ENCODE measurements around the gene WWOX.

WWOX gene

GRCh38 chr16:78900044-78900811, 800.8 kb downstream of the WWOX start:
- no peak overlapping the region for H3K27ac ChIP-seq
- no peaks in the 10 kb centered on the region for H3K27me3 ChIP-seq
- H3K9me3 ChIP-seq, result no peaks in the 10 kb centered on the region
- H3K36me3 ChIP-seq, result no peaks in the 10 kb centered on the region
- TF ChIP-seq, protein P1, sequence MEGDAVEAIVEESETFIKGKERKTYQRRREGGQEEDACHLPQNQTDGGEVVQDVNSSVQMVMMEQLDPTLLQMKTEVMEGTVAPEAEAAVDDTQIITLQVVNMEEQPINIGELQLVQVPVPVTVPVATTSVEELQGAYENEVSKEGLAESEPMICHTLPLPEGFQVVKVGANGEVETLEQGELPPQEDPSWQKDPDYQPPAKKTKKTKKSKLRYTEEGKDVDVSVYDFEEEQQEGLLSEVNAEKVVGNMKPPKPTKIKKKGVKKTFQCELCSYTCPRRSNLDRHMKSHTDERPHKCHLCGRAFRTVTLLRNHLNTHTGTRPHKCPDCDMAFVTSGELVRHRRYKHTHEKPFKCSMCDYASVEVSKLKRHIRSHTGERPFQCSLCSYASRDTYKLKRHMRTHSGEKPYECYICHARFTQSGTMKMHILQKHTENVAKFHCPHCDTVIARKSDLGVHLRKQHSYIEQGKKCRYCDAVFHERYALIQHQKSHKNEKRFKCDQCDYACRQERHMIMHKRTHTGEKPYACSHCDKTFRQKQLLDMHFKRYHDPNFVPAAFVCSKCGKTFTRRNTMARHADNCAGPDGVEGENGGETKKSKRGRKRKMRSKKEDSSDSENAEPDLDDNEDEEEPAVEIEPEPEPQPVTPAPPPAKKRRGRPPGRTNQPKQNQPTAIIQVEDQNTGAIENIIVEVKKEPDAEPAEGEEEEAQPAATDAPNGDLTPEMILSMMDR (IDR thresholded peaks at IDR 0.05), result no peak
- H3K4me3 ChIP-seq (ENCODE audit: low read depth in 1 of 2, low read length in 1 of 2), result no peak overlapping the region
- no peaks in the 10 kb centered on the region for H3K4me1 ChIP-seq (ENCODE audit: control insufficient read depth in 1 of 2, insufficient read depth in 1 of 2, low read depth in 1 of 2, low read length in 1 of 2)

GRCh38 chr16:78900966-78901365, 801.5 kb downstream of the WWOX start:
- Histone ChIP-seq H3K4me1 (ENCODE audit: control insufficient read depth in 1 of 2, insufficient read depth in 1 of 2, low read depth in 1 of 2, low read length in 1 of 2) (no peaks in the 10 kb centered on the region), H3K4me3 (ENCODE audit: low read depth in 1 of 2, low read length in 1 of 2) (no peak overlapping the region), H3K27me3 (no peaks in the 10 kb centered on the region), H3K27ac (no peak overlapping the region), H3K9me3 (no peaks in the 10 kb centered on the region), H3K36me3 (no peaks in the 10 kb centered on the region)
- TF ChIP-seq, protein P1 (IDR thresholded peaks at IDR 0.05), result no peak

GRCh38 chr16:78902321-78902720, 802.9 kb downstream of the WWOX start:
- no peaks in the 10 kb centered on the region for H3K9me3 ChIP-seq
- no peaks in the 10 kb centered on the region for H3K4me1 ChIP-seq (ENCODE audit: control insufficient read depth in 1 of 2, insufficient read depth in 1 of 2, low read depth in 1 of 2, low read length in 1 of 2)
- H3K27me3 ChIP-seq, result no peaks in the 10 kb centered on the region
- H3K27ac ChIP-seq, result no peak overlapping the region
- no peaks in the 10 kb centered on the region for H3K36me3 ChIP-seq
- no peak overlapping the region for H3K4me3 ChIP-seq (ENCODE audit: low read depth in 1 of 2, low read length in 1 of 2)
- TF ChIP-seq, protein P1 (IDR thresholded peaks at IDR 0.05), result no peak

DNA sequence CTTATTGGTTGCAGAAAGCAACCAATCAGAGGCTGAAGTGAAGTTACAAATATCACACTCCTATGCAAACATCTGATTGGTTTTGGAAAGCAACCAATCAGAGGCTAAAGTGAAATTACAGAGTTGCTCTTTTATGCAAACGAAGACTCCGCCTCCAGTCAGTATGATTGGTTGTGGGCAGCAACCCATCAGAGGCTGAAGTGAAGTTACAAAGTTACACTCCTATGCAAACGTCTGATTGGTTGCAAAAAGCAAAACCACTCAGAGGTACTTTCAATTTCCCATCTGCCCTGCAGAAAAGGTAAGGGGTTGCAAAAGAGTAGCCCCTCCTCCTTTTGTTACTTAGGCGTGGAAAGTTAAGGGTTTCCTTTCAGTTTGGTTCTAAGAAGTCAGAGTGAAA, 803.8 kb downstream of the WWOX start:
- Histone ChIP-seq H3K27me3 (no peaks in the 10 kb centered on the region), H3K27ac (no peak overlapping the region), H3K36me3 (no peaks in the 10 kb centered on the region), H3K9me3 (no peaks in the 10 kb centered on the region), H3K4me1 (ENCODE audit: control insufficient read depth in 1 of 2, insufficient read depth in 1 of 2, low read depth in 1 of 2, low read length in 1 of 2) (no peaks in the 10 kb centered on the region), H3K4me3 (ENCODE audit: low read depth in 1 of 2, low read length in 1 of 2) (no peak overlapping the region)
- TF ChIP-seq, protein P1 (IDR thresholded peaks at IDR 0.05), result no peak

GRCh38 chr16:78903843-78904242, 804.4 kb downstream of the WWOX start:
- TF ChIP-seq, protein P1 (IDR thresholded peaks at IDR 0.05), result no peak
- Histone ChIP-seq H3K9me3 (no peaks in the 10 kb centered on the region), H3K27me3 (no peaks in the 10 kb centered on the region), H3K36me3 (no peaks in the 10 kb centered on the region), H3K4me1 (ENCODE audit: control insufficient read depth in 1 of 2, insufficient read depth in 1 of 2, low read depth in 1 of 2, low read length in 1 of 2) (no peaks in the 10 kb centered on the region), H3K4me3 (ENCODE audit: low read depth in 1 of 2, low read length in 1 of 2) (no peak overlapping the region), H3K27ac (no peak overlapping the region)
